ENCODE data around the gene KCNC1.

- TF ChIP-seq, protein P1, sequence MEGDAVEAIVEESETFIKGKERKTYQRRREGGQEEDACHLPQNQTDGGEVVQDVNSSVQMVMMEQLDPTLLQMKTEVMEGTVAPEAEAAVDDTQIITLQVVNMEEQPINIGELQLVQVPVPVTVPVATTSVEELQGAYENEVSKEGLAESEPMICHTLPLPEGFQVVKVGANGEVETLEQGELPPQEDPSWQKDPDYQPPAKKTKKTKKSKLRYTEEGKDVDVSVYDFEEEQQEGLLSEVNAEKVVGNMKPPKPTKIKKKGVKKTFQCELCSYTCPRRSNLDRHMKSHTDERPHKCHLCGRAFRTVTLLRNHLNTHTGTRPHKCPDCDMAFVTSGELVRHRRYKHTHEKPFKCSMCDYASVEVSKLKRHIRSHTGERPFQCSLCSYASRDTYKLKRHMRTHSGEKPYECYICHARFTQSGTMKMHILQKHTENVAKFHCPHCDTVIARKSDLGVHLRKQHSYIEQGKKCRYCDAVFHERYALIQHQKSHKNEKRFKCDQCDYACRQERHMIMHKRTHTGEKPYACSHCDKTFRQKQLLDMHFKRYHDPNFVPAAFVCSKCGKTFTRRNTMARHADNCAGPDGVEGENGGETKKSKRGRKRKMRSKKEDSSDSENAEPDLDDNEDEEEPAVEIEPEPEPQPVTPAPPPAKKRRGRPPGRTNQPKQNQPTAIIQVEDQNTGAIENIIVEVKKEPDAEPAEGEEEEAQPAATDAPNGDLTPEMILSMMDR (IDR thresholded peaks at IDR 0.05; ENCODE audit: poor library complexity, severe bottlenecking) = no peak
- no peak for TF ChIP-seq EZH2 (IDR thresholded peaks at IDR 0.05; ENCODE audit: borderline replicate concordance, insufficient read depth, low read length, poor library complexity, severe bottlenecking)
- TF ChIP-seq, protein P2, sequence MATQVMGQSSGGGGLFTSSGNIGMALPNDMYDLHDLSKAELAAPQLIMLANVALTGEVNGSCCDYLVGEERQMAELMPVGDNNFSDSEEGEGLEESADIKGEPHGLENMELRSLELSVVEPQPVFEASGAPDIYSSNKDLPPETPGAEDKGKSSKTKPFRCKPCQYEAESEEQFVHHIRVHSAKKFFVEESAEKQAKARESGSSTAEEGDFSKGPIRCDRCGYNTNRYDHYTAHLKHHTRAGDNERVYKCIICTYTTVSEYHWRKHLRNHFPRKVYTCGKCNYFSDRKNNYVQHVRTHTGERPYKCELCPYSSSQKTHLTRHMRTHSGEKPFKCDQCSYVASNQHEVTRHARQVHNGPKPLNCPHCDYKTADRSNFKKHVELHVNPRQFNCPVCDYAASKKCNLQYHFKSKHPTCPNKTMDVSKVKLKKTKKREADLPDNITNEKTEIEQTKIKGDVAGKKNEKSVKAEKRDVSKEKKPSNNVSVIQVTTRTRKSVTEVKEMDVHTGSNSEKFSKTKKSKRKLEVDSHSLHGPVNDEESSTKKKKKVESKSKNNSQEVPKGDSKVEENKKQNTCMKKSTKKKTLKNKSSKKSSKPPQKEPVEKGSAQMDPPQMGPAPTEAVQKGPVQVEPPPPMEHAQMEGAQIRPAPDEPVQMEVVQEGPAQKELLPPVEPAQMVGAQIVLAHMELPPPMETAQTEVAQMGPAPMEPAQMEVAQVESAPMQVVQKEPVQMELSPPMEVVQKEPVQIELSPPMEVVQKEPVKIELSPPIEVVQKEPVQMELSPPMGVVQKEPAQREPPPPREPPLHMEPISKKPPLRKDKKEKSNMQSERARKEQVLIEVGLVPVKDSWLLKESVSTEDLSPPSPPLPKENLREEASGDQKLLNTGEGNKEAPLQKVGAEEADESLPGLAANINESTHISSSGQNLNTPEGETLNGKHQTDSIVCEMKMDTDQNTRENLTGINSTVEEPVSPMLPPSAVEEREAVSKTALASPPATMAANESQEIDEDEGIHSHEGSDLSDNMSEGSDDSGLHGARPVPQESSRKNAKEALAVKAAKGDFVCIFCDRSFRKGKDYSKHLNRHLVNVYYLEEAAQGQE (IDR thresholded peaks at IDR 0.05; ENCODE audit: borderline replicate concordance) = no peak
- TF ChIP-seq POLR2AphosphoS5 (IDR thresholded peaks at IDR 0.05) = no peak
Measured at GRCh38 chr11:17811352-17811751, 76.8 kb downstream of the KCNC1 start.
